Caki2 (cell line): ENCODE results near the gene GPC6. TPM values are rescaled to one million over a fixed set of nuclear protein-coding genes. Genes with fewer than 3 reads are reported as not detected.
"Not testable (repeated sequence)": the region's sequence is repeated elsewhere in the genome, so short reads cannot be mapped to it uniquely, and the experiment has no call there.

Experiments used
- DNase-seq: peaks from one replicate; pipeline ENCODE4 v3.0.0-alpha.2; 2015; ENCODE audit warnings: low read depth
- in situ Hi-C: cut with HindIII; loops from 2 replicates; pipeline ENCODE4 v1.10.0; 2016; ENCODE audit warnings: low sequenced_read_pairs, low pct_unique_long_range_greater_than_20kb, mixed read lengths
- total RNA-seq: library from RNA; depleted of rRNA; stranded (reverse); fragments of >200 nt; shearing (Covaris generic); gene quantifications from 2 replicates; pipeline ENCODE4 v1.2.3, GENCODE V29; 2014; ENCODE audit warnings: low replicate concordance

The GPC6 gene
- total RNA-seq, 1 experiment from 2014 or later: 6.7 TPM

DNA sequence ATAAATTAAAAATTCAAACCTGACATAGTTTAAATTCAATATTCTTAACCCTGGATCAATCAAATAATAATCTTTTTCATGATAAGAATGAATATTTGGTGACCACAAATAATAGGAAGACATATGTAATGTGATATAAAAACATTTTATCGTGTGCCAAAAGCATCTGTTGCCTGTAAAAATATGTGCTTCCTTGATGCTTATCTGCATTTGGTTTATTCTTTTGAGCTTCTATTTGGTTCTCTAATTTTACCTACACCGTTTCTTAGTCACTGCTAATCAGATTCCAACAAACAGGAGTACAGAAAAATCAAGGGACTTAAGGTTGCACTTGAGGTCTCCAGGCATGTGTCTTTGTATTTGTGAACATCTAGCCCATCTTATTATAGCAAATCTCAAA, 978.3 kb downstream of the GPC6 start:
- in situ Hi-C loops: no loop called here
- no peak for DNase-seq

DNA sequence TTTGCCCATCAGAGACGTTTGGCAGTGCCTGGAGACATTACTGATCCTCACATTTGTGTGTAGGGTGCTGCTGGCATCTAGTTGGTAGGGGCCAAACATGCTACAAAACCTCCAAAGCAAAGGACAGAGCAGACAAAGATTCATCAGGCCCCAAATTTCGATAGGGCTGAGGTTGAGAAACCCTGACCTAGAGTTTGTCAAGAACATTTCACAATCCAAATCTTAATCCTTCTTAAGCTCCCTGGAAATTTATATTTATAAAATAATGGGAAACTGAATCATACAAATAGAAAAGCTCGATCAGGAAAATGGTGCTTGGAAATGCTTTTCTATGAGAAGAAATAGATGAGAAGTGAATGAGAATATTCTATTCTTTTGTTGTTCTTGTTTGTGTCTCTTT, 979.3 kb downstream of the GPC6 start:
- no peak for DNase-seq
- in situ Hi-C loops: no loop called here

DNA sequence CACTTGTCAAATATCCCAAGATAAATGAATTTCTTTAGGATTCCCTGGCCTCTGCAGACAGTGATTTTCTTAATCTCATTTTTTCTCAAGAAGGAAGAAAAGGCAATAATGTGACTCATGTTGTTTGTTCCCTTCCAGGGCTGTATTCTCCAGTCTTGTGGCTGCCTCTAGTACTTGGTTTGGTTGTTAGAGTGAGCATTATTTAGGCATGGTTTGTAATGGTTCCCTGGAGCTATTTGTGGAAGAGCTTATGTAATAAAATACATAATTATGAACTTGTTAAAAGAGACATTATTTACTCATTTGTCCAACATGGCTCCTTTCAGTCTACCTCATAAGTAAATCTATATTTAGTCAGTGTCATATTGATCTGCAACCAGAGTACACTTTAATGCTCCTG, 982.5 kb downstream of the GPC6 start:
- no peak for DNase-seq
- in situ Hi-C loops: no loop called here

DNA sequence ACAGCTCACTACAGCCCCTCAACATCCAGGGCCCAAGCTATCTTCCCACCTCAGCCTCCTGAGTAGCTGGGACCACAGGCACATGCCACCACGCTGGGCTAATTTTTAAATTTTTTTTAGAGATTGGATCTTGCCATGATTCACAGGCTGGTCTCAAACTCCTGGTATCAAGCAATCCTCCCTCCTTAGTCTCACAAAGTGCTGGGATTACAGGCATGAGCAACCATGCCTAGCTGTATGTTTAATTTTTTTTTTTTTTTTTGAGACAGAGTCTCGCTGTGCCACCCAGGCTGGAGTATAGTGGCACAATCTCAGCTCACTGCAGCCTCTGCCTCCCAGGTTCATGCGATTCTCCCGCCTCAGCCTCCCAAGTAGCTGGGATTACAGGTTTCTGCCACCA, 983.3 kb downstream of the GPC6 start:
- peak; percentile 39 for DNase-seq
- in situ Hi-C loops: not testable (repeated sequence)

DNA sequence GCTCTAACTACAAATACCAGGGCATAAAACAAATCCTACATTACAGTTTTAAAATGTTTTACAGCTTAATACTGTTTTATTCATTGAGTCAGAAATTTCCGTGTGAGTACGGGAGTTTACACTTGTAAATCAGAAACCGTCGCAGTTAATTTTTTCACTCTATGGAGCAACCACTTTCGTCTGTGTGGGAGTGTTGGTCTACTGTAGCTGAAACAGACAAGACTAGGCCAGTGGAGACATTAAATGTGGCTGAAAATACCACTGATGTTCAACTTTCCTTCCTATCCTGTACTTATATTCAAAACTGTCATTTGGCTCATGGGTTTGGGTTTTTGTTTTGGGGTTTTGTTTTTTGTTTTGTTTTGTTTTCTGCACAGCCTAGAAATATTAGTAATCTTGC, 984.2 kb downstream of the GPC6 start:
- no peak for DNase-seq
- in situ Hi-C loops: no loop called here

DNA sequence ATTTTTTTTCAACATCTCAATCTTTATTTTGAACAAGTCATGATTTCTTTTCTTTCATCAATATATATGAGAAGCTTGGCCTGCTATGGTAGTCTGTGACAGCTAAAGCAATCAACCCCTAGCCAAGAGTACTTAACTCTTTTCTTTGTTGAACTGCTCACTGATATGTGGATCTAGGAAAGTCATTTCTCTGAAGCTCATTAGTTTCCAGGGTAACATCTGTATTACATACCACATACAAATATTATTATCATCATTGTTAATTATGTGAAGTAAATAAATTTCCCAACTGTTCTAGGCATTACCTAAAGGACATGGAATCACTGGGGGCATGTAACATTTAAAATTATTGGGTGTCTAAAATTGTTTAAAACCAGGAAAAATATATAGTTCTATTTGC, 985.6 kb downstream of the GPC6 start:
- in situ Hi-C loops: no loop called here
- DNase-seq: no peak

DNA sequence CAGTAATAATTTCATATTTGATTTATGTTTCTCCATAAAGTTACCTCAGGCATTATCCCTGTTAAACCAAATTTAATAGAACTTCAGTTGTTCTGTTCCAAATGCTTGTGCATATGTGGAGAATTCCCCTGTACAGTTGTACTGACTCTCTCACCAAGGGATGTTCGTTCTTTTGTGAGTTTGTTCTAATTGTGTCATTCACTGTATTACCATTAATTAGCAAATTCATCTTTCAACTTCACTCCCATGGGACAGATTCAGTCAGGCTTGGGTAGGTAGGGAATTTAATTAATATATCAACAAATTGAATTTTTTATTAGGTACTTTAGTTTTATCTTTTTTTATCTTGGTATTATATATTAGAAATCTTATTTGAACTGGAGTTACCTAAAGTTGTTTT, 987.5 kb downstream of the GPC6 start:
- no peak for DNase-seq
- in situ Hi-C loops: no loop called here

DNA sequence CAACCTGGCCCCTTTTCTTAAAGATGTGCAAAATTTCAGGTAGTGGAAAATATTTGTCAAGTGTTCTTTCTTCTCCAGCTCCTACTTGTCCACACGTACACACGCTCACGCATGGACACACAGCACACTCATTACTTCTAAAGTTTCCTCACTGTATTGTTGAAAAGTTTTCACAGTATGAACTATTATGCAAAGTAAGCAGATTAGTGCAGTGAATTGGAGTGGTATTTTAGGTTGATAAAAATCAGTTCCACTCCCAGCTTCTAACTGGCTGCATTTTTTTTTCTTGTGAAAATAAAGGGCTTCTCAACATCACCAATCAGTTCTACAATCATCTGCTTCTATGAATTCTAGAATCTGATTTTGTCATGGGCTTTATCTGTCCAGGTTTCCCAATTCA, 988.4 kb downstream of the GPC6 start:
- no peak for DNase-seq
- in situ Hi-C loops: no loop called here

DNA sequence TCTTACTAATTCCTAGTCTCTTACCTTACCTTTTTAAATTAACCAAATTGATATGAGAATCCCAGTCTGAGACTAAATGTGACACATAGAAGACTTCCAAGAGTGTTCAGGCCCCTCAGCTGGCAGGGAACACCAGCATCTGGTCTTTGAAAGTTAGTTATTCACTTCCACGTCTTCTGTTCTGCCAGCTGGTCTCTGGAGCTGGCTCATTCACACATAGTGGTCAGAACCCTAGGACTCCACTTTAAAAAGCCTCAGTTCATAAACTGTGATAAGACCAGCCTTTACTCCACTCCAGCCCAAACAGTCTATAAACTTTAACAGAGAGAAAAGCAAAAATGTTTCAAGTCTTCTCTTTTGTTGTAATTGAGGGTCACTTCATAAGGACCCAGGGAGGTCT, 989.9 kb downstream of the GPC6 start:
- in situ Hi-C loops: no loop called here
- no peak for DNase-seq

DNA sequence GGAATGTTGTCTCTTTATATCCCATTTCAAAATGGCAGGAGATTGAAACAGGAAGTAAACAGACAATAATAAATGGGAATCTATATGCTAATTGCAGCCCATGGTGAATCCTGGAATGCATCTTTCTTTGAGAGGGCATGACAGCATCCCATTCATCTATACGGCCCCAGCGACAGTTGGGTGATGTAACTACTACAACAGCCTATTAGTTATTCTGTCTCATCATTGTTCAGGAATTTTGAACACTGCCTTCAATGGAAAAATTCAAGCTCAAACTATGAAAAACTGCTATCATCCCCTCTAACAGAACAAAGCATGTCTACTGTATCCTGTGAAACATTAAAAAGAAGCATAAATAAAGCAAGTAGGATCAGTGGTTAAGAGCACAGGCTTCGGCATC, 990.8 kb downstream of the GPC6 start:
- peak; percentile 18 for DNase-seq
- in situ Hi-C loops: no loop called here

DNA sequence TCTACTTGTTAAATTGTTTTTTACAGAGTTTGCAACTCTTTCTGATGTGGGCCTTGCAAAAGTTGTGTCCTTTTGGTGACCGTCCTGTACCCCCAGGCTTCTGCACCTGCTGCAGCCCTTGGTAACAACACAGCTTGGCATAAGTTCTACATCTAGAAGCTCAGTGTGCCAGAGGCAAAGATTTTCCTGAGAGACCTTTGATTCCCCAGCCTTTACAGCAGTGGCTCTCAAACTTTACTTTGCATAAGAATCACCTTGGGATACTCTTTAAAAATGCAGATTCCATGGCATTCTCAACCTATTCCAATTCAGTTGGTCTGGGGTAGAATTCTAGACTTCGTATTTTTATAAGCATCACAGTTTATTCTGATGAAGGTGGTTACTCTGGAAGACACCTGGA, 991.9 kb downstream of the GPC6 start:
- no peak for DNase-seq
- in situ Hi-C loops: no loop called here

DNA sequence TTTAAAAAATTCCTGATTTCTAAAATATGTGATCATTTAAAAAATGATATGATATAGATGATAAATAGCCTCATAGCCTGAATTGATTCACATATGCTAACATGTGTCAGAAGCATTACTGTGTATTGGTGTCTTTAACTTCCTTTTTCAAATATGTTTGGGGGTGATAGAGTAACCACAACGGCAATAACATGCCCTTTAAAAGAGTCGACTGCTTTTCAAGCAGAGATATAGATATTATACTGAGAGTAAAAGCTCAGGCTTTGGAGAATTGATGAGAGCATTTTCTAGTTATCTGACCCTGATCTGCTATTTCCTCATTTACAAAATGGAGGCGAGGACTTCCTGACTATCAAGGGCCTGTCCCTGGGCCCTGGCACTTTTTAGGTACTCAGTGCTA, 992.3 kb downstream of the GPC6 start:
- no peak for DNase-seq
- in situ Hi-C loops: no loop called here

DNA sequence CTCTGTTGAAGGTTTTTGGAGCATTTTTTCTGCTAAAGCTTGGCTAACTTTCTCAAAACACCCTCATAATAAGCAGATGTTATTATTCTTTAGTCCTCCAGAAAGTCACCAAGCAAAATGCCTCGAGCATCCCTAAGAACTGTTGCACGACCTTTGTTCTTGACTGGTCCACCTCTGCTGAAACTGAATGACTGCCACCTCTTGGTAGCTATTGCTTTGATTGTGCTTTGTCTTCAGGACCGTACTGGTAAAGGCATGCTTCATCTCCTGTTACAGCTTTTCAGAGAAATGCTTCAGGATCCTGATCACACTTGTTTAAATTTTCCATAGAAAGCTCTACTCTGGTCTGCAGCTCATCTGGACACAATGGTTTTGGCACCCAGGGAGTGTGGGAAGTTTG, 998.1 kb downstream of the GPC6 start:
- in situ Hi-C loops: no loop called here
- DNase-seq: no peak

DNA sequence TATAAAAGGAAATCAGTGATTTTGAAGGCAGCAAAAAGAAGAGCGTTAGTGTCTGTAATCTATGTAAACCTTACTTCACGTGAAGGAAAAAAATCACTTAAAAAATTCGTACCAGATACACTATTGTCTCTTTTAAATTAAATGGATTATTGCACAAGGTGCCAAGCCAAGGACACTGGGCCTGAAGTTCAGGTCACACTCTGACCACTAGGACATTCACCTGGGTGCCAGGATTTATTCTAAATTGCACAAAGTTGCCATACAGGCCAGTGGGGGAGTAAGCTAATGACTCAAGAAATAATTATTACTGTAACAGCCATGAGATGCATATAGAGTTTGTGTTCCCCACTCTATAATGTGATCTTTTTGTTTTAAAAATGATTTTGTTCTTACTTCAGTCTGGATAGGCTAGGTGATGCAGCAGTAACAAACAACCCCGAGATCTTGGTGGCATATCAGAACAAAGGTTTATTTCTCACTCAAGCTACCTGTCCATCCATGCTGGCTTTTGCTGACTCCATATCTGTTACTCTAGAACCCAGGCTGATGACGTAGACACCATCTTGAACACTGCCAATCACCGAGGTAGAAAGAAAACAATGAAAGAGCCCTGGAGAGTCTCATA, 1000.8 kb downstream of the GPC6 start:
- in situ Hi-C loops: no loop called here
- DNase-seq: no peak

DNA sequence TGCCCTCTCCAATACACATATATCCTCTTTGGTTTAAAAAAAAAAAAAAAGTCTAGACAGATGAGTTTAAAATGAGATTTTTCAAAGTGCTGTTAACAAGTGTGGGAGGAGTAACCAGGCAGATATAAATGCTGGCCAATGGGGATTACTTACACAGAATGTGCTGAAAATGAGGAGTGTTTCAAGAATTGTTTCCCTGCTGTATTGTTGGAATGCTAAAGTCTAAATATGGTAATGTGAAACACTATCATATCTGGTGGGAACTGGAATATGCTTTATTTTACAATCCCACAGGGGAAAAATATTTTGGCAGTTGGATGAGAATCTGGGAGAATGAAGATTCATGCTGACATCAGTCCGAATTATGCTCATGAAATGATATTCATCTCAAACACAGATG, 1002.2 kb downstream of the GPC6 start:
- in situ Hi-C loops: no loop called here
- no peak for DNase-seq

DNA sequence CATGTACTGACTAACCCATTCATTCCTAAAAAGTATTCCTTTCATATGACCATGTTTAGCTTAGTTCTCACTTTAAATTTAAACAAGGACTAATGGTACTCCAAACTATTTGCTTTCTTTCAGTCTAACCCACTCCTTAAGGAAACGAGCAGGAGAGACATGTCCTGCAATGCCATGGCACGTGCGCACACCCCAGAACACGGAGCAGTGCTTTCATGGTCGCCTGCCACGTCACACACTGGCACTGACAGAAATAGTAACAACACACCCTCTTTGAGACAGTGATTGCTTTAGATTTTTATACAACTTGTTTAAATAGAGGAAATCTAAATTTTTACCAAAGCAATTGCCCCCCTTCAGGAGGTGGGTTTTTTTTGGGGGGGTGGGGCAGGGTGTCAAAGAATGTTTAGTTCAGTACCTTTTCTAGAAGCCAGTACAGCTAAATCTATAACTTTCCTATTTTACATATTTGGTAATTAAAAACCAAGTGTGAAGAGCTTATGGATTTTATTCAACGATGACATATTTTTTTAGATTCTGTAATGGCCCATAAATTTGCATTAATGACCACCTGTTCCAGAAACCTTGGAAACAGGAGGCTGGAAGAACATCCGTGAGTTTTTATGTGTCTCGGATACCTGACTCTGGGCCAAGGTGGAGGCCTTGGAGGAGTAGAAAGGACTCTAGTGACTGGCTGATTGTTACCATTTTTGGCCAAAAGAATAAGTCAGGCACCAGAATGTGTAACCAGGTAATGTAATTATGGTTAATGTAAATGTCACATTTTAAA, 1005.7 kb downstream of the GPC6 start:
- DNase-seq: no peak
- in situ Hi-C loops: no loop called here

DNA sequence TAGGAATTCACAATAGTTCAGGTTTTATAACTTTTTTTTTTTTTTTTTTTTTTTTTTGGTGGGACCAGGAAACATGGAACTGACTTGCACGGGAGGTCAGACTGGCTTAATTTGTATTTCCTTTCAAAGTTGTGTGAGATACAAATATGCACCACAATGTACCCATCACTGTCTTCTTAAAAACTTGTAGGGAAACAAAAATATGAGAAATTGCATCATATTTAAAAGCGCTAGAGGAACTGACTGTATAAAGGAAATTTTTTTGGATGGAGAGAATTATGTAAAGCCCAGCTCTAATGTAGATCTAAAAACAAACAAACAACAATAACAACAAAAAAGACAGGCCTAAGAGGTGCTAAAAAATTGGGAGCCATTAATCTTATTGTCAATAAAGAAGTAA, 1006.3 kb downstream of the GPC6 start:
- in situ Hi-C loops: no loop called here
- no peak for DNase-seq

DNA sequence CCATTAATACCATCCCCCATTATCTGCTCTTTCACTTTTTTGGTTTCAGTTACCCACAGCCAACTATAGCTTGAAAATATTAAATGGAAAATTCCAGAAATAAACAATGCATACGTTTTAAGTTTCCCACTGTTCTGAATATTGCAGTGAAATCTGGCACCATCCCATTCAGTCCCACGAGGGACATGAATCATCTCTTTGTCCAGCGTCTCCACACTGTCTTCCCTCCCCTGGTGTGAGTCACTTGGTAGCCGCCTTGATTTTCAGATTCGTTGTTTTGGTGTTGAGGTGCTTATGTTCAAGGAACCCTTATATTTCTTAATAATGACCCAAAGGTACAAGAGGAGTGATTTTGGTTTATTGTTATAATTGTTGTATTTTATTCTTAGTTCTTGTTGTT, 1006.8 kb downstream of the GPC6 start:
- peak; percentile 61 for DNase-seq

DNA sequence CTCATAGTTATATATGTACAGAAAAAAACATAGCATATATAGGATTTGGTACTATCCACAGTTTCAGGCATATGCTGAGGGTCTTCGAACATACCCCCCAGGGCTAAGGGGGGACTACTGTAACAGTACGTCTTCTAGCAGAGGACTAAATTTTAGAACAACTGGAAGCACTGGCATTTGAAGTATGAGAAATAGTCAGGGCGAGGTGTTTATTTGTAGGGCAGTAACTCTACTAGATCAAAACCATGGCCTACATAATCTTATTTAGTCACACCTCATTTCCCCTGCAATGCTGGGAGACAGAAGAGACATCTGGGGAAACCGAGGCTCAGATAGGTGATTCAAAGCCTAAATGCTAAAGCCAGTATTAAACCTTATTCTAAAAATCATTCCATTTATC, 1007.2 kb downstream of the GPC6 start:
- DNase-seq: no peak
- in situ Hi-C loops: no loop called here

More for the DNA sequence above, 1006.8 kb downstream of the GPC6 start:
- in situ Hi-C loops: no loop called here

DNA sequence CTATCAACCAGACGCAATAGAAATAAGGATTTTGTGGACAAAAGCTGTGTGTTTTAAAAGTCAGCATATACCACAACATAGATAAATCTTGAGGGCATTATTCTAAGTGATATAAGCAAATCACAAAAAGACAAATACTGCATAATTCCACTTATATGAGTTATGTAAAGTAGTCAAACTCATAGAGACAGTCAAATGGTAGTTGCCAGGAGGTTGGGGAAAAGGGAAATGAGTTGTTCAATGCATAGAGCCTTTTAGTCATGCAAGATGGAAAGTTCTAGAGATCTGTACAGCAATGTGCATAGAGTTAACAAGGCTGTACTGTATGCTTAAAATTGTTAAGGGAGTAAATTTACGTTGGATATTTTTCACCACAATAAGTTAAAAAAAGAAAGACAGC, 1008.1 kb downstream of the GPC6 start:
- in situ Hi-C loops: no loop called here

More for the DNA sequence above, 1008.1 kb downstream of the GPC6 start:
- no peak for DNase-seq
